OCI-LY7 (cell line): Measurements from ENCODE around the gene FUT2. TPM values are rescaled to one million over a fixed set of nuclear protein-coding genes. Genes with fewer than 3 reads are reported as not detected.
A peak's percentile ranks its signal among the peaks of the same experiment; 100 is the strongest.

ENCODE experiments used
- BruUV-seq: library from RNA; stranded (reverse); fragments of 400-500 nt; replicated peaks from 2 replicates; lab custom pipeline; 2021; lab: Mats Ljungman, UMichigan
- CTCF ChIA-PET: fragments of 300-600 bp; sonication (Branson Sonifier 250); formaldehyde crosslinking; loops from one replicate; lab custom pipeline; 2022; ENCODE audit warnings: antibody characterized with exemption; ENCODE audit not compliant: unreplicated experiment; lab: Charles Lee
- POLR2A ChIA-PET: fragments of 300-600 bp; sonication (Branson Sonifier 250); formaldehyde crosslinking; loops from one replicate; lab custom pipeline; 2022; ENCODE audit warnings: antibody characterized with exemption; lab: Charles Lee
- DNase-seq: peaks from one replicate; pipeline ENCODE4 v3.0.0-alpha.2; 2015; ENCODE audit warnings: low spot score
- H2AFZ ChIP-seq: fragments of 200-600 bp; sonication (generic), shearing (Covaris generic); 2 replicates; pipeline ENCODE4 v1.6.1; 2014; ENCODE audit warnings: mild to moderate bottlenecking, antibody characterized with exemption, low read length, moderate library complexity
- H3K27ac ChIP-seq: fragments of 200-600 bp; sonication (generic); 2 replicates; pipeline ENCODE4 v1.5.1; 2014; ENCODE audit warnings: mixed run types, low read depth, mild to moderate bottlenecking, moderate library complexity, low read length, inconsistent platforms; ENCODE audit not compliant: poor library complexity, severe bottlenecking
- H3K36me3 ChIP-seq: fragments of 200-600 bp; sonication (generic); 2 replicates; pipeline ENCODE4 v1.6.1; 2014; ENCODE audit warnings: mild to moderate bottlenecking, antibody characterized with exemption, low read length, moderate library complexity, mixed read lengths; ENCODE audit not compliant: insufficient read depth
- H3K4me1 ChIP-seq: fragments of 200-600 bp; sonication (generic); 2 replicates; pipeline ENCODE4 v1.5.1; 2014; ENCODE audit warnings: mild to moderate bottlenecking, low read length; ENCODE audit not compliant: insufficient read depth, poor library complexity, severe bottlenecking
- H3K4me2 ChIP-seq: fragments of 200-600 bp; sonication (generic); 2 replicates; pipeline ENCODE4 v1.6.1; 2014; ENCODE audit warnings: mild to moderate bottlenecking, low read length
- H3K4me3 ChIP-seq: fragments of 200-600 bp; sonication (generic); 2 replicates; pipeline ENCODE4 v1.5.1; 2014; ENCODE audit warnings: mild to moderate bottlenecking, low read depth, low read length; ENCODE audit not compliant: poor library complexity, severe bottlenecking
- H3K79me2 ChIP-seq: fragments of 200-600 bp; sonication (generic); 2 replicates; pipeline ENCODE4 v1.6.1; 2016; ENCODE audit warnings: low read depth, mild to moderate bottlenecking, low read length, moderate library complexity, mixed read lengths; ENCODE audit not compliant: insufficient read depth
- H3K9me2 ChIP-seq: fragments of 200-600 bp; sonication (generic); 2 replicates; pipeline ENCODE4 v1.6.1; 2016; ENCODE audit warnings: mild to moderate bottlenecking, low read length, mixed read lengths; ENCODE audit not compliant: insufficient read depth
- H3K9me3 ChIP-seq: fragments of 200-600 bp; sonication (generic); 2 replicates; pipeline ENCODE4 v1.6.1; 2014; ENCODE audit warnings: mild to moderate bottlenecking, mixed run types, low read length, mixed read lengths
- H4K20me1 ChIP-seq: fragments of 200-600 bp; sonication (generic); 2 replicates; pipeline ENCODE4 v1.6.1; 2014; ENCODE audit warnings: mild to moderate bottlenecking, antibody characterized with exemption, low read length, moderate library complexity, mixed read lengths; ENCODE audit not compliant: insufficient read depth
- EZH2phosphoT487 ChIP-seq: fragments of 200-600 bp; sonication (generic); IDR thresholded peaks from 2 replicates; pipeline ENCODE4 v1.6.1; 2018; ENCODE audit warnings: low read depth, borderline replicate concordance, mild to moderate bottlenecking, mixed run types, antibody characterized with exemption, low read length, moderate library complexity, mixed read lengths
- intact Hi-C: fragments of 100-400 bp; cut with micrococcal nuclease; formaldehyde crosslinking; loops from one replicate; pipeline ENCODE4 v1.10.0; 2022; ENCODE audit not compliant: unreplicated experiment
- total RNA-seq, 2 experiments: library from RNA; depleted of rRNA in 1 of 2; stranded (reverse); fragments of >200 nt in 1 of 2; shearing (Covaris generic) in 1 of 2; gene quantifications; 2 replicates each; pipeline ENCODE4 v1.2.3, GENCODE V29; 2014 to 2022
- TF ChIP-seq, protein P1 (sequence below): fragments of 200-600 bp; sonication (generic); conservative IDR thresholded peaks from 2 replicates; pipeline ENCODE4 v1.5.1; 2014; ENCODE audit warnings: mild to moderate bottlenecking, antibody characterized with exemption, low read length, moderate library complexity, mixed read lengths

Gene FUT2
- total RNA-seq, 2 experiments from 2014 or later = not detected

GRCh38 chr19:48658483-48658882, 37.3 kb upstream of the FUT2 start:
- no peaks in the 10 kb centered on the region for H3K79me2 ChIP-seq
- ChIA-PET POLR2A (interaction anchor here (1.0 kb wide), 1 partner anchor 673 kb away, joined by 3 read pairs; no protein-coding TSS in a partner anchor), CTCF (no interaction called here)
- no peaks in the 10 kb centered on the region for H3K9me3 ChIP-seq
- H3K4me1 ChIP-seq = peaks cover 11% of the 10 kb centered on the region
- H3K27ac ChIP-seq = no peak overlapping the region
- no peak overlapping the region for H3K4me3 ChIP-seq
- BruUV-seq = no TSS peak
- no peaks in the 10 kb centered on the region for H4K20me1 ChIP-seq
- DNase-seq = no peak
- TF ChIP-seq, protein P1, sequence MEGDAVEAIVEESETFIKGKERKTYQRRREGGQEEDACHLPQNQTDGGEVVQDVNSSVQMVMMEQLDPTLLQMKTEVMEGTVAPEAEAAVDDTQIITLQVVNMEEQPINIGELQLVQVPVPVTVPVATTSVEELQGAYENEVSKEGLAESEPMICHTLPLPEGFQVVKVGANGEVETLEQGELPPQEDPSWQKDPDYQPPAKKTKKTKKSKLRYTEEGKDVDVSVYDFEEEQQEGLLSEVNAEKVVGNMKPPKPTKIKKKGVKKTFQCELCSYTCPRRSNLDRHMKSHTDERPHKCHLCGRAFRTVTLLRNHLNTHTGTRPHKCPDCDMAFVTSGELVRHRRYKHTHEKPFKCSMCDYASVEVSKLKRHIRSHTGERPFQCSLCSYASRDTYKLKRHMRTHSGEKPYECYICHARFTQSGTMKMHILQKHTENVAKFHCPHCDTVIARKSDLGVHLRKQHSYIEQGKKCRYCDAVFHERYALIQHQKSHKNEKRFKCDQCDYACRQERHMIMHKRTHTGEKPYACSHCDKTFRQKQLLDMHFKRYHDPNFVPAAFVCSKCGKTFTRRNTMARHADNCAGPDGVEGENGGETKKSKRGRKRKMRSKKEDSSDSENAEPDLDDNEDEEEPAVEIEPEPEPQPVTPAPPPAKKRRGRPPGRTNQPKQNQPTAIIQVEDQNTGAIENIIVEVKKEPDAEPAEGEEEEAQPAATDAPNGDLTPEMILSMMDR = no peak
- TF ChIP-seq EZH2phosphoT487 = no peak
- no peak overlapping the region for H2AFZ ChIP-seq
- intact Hi-C loops = no loop called here
- no peaks in the 10 kb centered on the region for H3K36me3 ChIP-seq
- no peaks in the 10 kb centered on the region for H3K9me2 ChIP-seq
- no peak overlapping the region for H3K4me2 ChIP-seq

- H3K27ac ChIP-seq = no peak overlapping the region
- H3K4me3 ChIP-seq = no peak overlapping the region
- ChIA-PET CTCF (no interaction called here), POLR2A (no interaction called here)
- BruUV-seq = no TSS peak
- no peaks in the 10 kb centered on the region for H4K20me1 ChIP-seq
- no peak overlapping the region for H2AFZ ChIP-seq
- no peaks in the 10 kb centered on the region for H3K79me2 ChIP-seq
- peaks cover 11% of the 10 kb centered on the region for H3K4me1 ChIP-seq
- H3K4me2 ChIP-seq = no peak overlapping the region
- intact Hi-C loops = no loop called here
- no peaks in the 10 kb centered on the region for H3K36me3 ChIP-seq
- no peak for TF ChIP-seq EZH2phosphoT487
- TF ChIP-seq, protein P1 = no peak
- H3K9me3 ChIP-seq = no peaks in the 10 kb centered on the region
- no peak for DNase-seq
- no peaks in the 10 kb centered on the region for H3K9me2 ChIP-seq
Observed at GRCh38 chr19:48659768-48660167, 36.0 kb upstream of the FUT2 start.

DNA sequence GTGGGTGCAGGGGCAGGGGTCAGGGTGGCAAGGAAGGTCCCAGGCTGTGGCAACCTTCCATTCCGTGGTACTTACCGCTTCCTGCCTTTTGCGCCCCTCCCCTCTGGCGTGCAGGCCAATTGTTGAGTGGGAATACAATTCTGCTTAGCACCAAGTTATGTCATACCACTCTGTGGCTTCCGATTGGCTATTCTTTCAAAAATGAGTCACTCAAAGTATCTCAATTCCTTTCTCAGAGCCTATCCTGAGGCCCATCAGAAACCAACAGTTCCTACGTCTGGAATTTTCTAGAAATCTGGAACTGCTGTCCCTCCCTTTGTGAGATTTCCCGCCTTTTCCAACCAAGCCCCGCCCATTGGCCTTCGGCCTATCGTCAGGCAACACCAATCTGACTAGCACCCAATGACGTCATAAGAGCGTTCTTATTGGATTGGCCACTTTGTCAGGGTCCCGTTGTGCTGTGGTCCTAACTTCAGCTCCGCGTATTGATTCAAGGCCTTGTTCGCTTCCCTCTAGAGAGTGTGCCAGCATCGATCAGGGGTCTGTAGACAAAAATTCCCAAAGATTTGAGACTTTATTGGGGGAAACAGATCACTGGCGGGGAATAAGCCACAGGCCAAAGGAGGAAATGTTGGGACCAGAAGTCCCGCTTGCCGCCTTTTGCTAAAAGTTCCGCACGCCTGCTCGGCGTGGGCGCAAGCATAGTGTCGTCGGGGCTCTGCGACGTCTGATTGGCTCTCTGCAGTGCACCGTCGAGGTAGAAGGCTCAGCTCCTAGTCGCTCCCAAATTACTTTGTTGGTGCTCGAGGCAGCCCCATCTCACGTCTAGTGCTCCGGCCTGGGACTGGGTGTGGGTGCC, 34.7 kb upstream of the FUT2 start:
- no peaks in the 10 kb centered on the region for H3K9me2 ChIP-seq

More for the DNA sequence above, 34.7 kb upstream of the FUT2 start:
- BruUV-seq = no TSS peak
- TF ChIP-seq, protein P1 = no peak
- TF ChIP-seq EZH2phosphoT487 = no peak
- Histone ChIP-seq H3K4me3 (peak overlapping the region; percentile 27), H3K4me1 (peaks cover 11% of the 10 kb centered on the region), H3K4me2 (peak overlapping the region; percentile 46), H3K79me2 (no peaks in the 10 kb centered on the region), H4K20me1 (no peaks in the 10 kb centered on the region), H3K36me3 (no peaks in the 10 kb centered on the region), H2AFZ (peak overlapping the region; percentile 90), H3K27ac (peak overlapping the region; percentile 57), H3K9me3 (no peaks in the 10 kb centered on the region)
- intact Hi-C loops = no loop called here
- ChIA-PET CTCF (no interaction called here), POLR2A (no interaction called here)
- peak; percentile 99 for DNase-seq
